H1 (cell line): Measurements from ENCODE around the gene KRT9. TPM values are rescaled to one million over a fixed set of nuclear protein-coding genes. Genes with fewer than 3 reads are reported as not detected.

ENCODE experiments used
- CTCF ChIA-PET: fragments of 300-600 bp; sonication (Branson Sonifier 250); formaldehyde crosslinking; loops from one replicate; lab custom pipeline; 2021; ENCODE audit not compliant: partially characterized antibody; lab: Charles Lee
- POLR2A ChIA-PET: fragments of 300-600 bp; sonication (Branson Sonifier 250); formaldehyde crosslinking; loops from one replicate; lab custom pipeline; 2021; ENCODE audit warnings: inconsistent platforms; ENCODE audit not compliant: partially characterized antibody; lab: Charles Lee
- DNase-seq, 2 experiments: peaks; one replicate each; pipeline versions ENCODE4 v3.0.0 to v3.0.0-alpha.2; 2010 to 2022; ENCODE audit warnings: low spot score in 2 of 2, low read depth in 1 of 2, mixed read lengths in 1 of 2
- FAIRE-seq: peaks from 2 replicates; lab custom pipeline; 2011; peaks lifted over from hg19 to GRCh38; lab: Jason Lieb, UNC
- H2AFZ ChIP-seq: 2 replicates; pipeline ENCODE4 v1.8.1; 2012; ENCODE audit warnings: low read length, inconsistent platforms
- H2AK5ac ChIP-seq: 2 replicates; pipeline ENCODE4 v1.6.1; 2013; ENCODE audit warnings: low read depth, low read length
- H2BK120ac ChIP-seq: replicated peaks from 2 replicates; pipeline ENCODE3; 2013; ENCODE audit warnings: low read depth, low read length, inconsistent platforms
- H2BK12ac ChIP-seq: 2 replicates; pipeline ENCODE4 v1.6.1; 2013; ENCODE audit warnings: low read depth, low read length
- H2BK15ac ChIP-seq: 2 replicates; pipeline ENCODE4 v1.6.1; 2013; ENCODE audit warnings: low read length
- H2BK20ac ChIP-seq: 2 replicates; pipeline ENCODE4 v1.6.1; 2013; ENCODE audit warnings: low read length
- H2BK5ac ChIP-seq: 2 replicates; pipeline ENCODE4 v1.6.1; 2013; ENCODE audit warnings: low read depth, low read length
- H3K14ac ChIP-seq: 2 replicates; pipeline ENCODE4 v1.6.1; 2013; ENCODE audit warnings: inconsistent platforms; ENCODE audit not compliant: insufficient read length
- H3K18ac ChIP-seq: 2 replicates; pipeline ENCODE4 v1.6.1; 2013; ENCODE audit warnings: low read length; ENCODE audit errors: extremely low read depth
- H3K23ac ChIP-seq: 2 replicates; pipeline ENCODE4 v1.6.1; 2013; ENCODE audit warnings: inconsistent platforms; ENCODE audit not compliant: insufficient read length
- H3K23me2 ChIP-seq: 2 replicates; pipeline ENCODE4 v1.6.1; 2013; ENCODE audit warnings: low read depth, low read length
- H3K27ac ChIP-seq: 2 replicates; pipeline ENCODE4 v1.6.1; 2011; ENCODE audit warnings: low read depth, low read length, inconsistent platforms
- H3K27me3 ChIP-seq, 4 experiments: replicated peaks in 1 of 4; 1 replicate in 1 of 4; 2 replicates in 3 of 4; pipeline versions ENCODE4 v1.6.1 to v1.8.1; 2011 to 2013; ENCODE audit warnings: low read length in 3 of 4, mild to moderate bottlenecking in 3 of 4, inconsistent platforms in 2 of 4, mixed read lengths in 2 of 4, moderate library complexity in 1 of 4; ENCODE audit not compliant: control insufficient read depth in 3 of 4, insufficient read depth in 3 of 4; ENCODE audit errors: extremely low read depth in 1 of 4
- H3K36me3 ChIP-seq, 4 experiments: 2 replicates each; pipeline versions ENCODE4 v1.6.1 to v1.8.1; 2011 to 2013; ENCODE audit warnings: mild to moderate bottlenecking in 4 of 4, low read length in 3 of 4, moderate library complexity in 2 of 4, control low read depth in 1 of 4, inconsistent platforms in 1 of 4; ENCODE audit not compliant: insufficient read depth in 4 of 4, control insufficient read depth in 2 of 4
- H3K4ac ChIP-seq: replicated peaks from 2 replicates; pipeline ENCODE3; 2013; ENCODE audit warnings: low read length, low read depth, mixed read lengths, inconsistent platforms; ENCODE audit not compliant: insufficient read length
- H3K4me1 ChIP-seq, 4 experiments: replicated peaks in 1 of 4; 1 replicate in 1 of 4; 2 replicates in 3 of 4; pipeline versions ENCODE4 v1.6.1 to v1.8.1; 2011 to 2013; ENCODE audit warnings: low read length in 3 of 4, inconsistent platforms in 2 of 4, mixed read lengths in 1 of 4; ENCODE audit not compliant: insufficient read depth in 4 of 4, control insufficient read depth in 3 of 4
- H3K4me2 ChIP-seq, 2 experiments: 2 replicates each; pipeline versions ENCODE4 v1.6.1 to v1.8.1; 2011 to 2013; ENCODE audit warnings: low read depth in 2 of 2, low read length in 2 of 2, control low read depth in 1 of 2, inconsistent platforms in 1 of 2, mild to moderate bottlenecking in 1 of 2; ENCODE audit not compliant: insufficient read depth in 1 of 2
- H3K4me3 ChIP-seq, 4 experiments: fragments of 200-600, 300-600 bp in 1 of 4; sonication (generic), shearing (Covaris generic), sonication (Bioruptor Twin) in 1 of 4; 2 replicates each; pipeline versions ENCODE4 v1.5.1 to v1.8.1; 2011 to 2016; ENCODE audit warnings: low read length in 4 of 4, low read depth in 3 of 4, control low read depth in 2 of 4, inconsistent platforms in 2 of 4, mild to moderate bottlenecking in 2 of 4, mixed read lengths in 1 of 4, moderate library complexity in 1 of 4; ENCODE audit not compliant: insufficient read depth in 2 of 4; ENCODE audit errors: extremely low read depth in 1 of 4
- H3K56ac ChIP-seq: replicated peaks from 2 replicates; pipeline ENCODE3; 2013; ENCODE audit warnings: low read depth, mild to moderate bottlenecking, mixed read lengths, low read length, inconsistent platforms; ENCODE audit not compliant: insufficient read length
- H3K79me1 ChIP-seq: 2 replicates; pipeline ENCODE4 v1.6.1; 2013; ENCODE audit warnings: low read depth, low read length, control low read depth
- H3K79me2 ChIP-seq, 2 experiments: 2 replicates each; pipeline versions ENCODE4 v1.6.1 to v1.8.1; 2012 to 2013; ENCODE audit warnings: low read length in 2 of 2, mild to moderate bottlenecking in 2 of 2, inconsistent platforms in 1 of 2; ENCODE audit not compliant: insufficient read depth in 2 of 2, control insufficient read depth in 1 of 2
- H3K9ac ChIP-seq, 4 experiments: replicated peaks in 1 of 4; 1 replicate in 1 of 4; 2 replicates in 3 of 4; pipeline versions ENCODE4 v1.6.1 to v1.8.1; 2011 to 2013; ENCODE audit warnings: low read depth in 3 of 4, low read length in 3 of 4, control low read depth in 2 of 4, mild to moderate bottlenecking in 2 of 4, moderate library complexity in 2 of 4, inconsistent platforms in 1 of 4; ENCODE audit errors: extremely low read depth in 1 of 4
- H3K9me3 ChIP-seq, 2 experiments: 2 replicates each; pipeline versions ENCODE4 v1.6.1 to v1.8.1; 2012 to 2013; ENCODE audit warnings: mild to moderate bottlenecking in 2 of 2, moderate library complexity in 2 of 2, control low read depth in 1 of 2, inconsistent platforms in 1 of 2, low read depth in 1 of 2, low read length in 1 of 2, mixed read lengths in 1 of 2; ENCODE audit not compliant: insufficient read depth in 2 of 2
- H4K20me1 ChIP-seq, 2 experiments: replicated peaks in 1 of 2; 2 replicates each; pipeline versions ENCODE3 to v1.8.1; 2011 to 2013; ENCODE audit warnings: inconsistent platforms in 2 of 2, low read length in 2 of 2, mild to moderate bottlenecking in 1 of 2; ENCODE audit not compliant: insufficient read depth in 2 of 2, control insufficient read depth in 1 of 2
- H4K5ac ChIP-seq: 2 replicates; pipeline ENCODE4 v1.6.1; 2013; ENCODE audit warnings: low read length, low read depth, mixed read lengths, inconsistent platforms; ENCODE audit not compliant: insufficient read length
- H4K8ac ChIP-seq: 2 replicates; pipeline ENCODE4 v1.8.0; 2013; ENCODE audit warnings: mild to moderate bottlenecking, moderate library complexity, low read length, inconsistent platforms; ENCODE audit not compliant: insufficient read depth; ENCODE audit errors: extremely low read depth
- H4K91ac ChIP-seq: replicated peaks from 2 replicates; pipeline ENCODE3; 2013; ENCODE audit warnings: low read length, mixed read lengths, inconsistent platforms; ENCODE audit not compliant: insufficient read length
- ASH2L ChIP-seq: fragments of 200-600, 300-600 bp; sonication (generic); IDR thresholded peaks from one replicate; pipeline ENCODE4 v1.7.1; 2017; ENCODE audit warnings: low read length
- CTBP2 ChIP-seq: IDR thresholded peaks from 2 replicates; pipeline ENCODE4 v1.7.0; 2011; ENCODE audit warnings: borderline replicate concordance, mild to moderate bottlenecking, moderate library complexity, mixed read lengths, low read length; ENCODE audit not compliant: insufficient read depth, insufficient read length
- FOSL1 ChIP-seq: IDR thresholded peaks from 2 replicates; pipeline ENCODE4 v1.6.1; 2011; ENCODE audit warnings: mild to moderate bottlenecking, low read depth, low read length, moderate library complexity; ENCODE audit not compliant: insufficient read depth
- GABPA ChIP-seq: IDR thresholded peaks from 2 replicates; pipeline ENCODE4 v1.6.1; 2011; ENCODE audit warnings: mild to moderate bottlenecking, low read length, moderate library complexity, borderline replicate concordance; ENCODE audit not compliant: insufficient read depth
- KDM4A ChIP-seq: IDR thresholded peaks from one replicate; pipeline ENCODE4 v1.7.1; 2012; ENCODE audit warnings: low read depth, mild to moderate bottlenecking, moderate library complexity, low read length, inconsistent platforms; ENCODE audit not compliant: severe bottlenecking
- MAFK ChIP-seq: IDR thresholded peaks from 2 replicates; pipeline ENCODE4 v1.6.1; 2012; ENCODE audit warnings: low read depth, mild to moderate bottlenecking, improper control_type of control experiment, low read length
- POLR2AphosphoS5 ChIP-seq: IDR thresholded peaks from 2 replicates; pipeline ENCODE4 v1.6.1; 2011; ENCODE audit warnings: low read depth, low read length
- RFX5 ChIP-seq: IDR thresholded peaks from 2 replicates; pipeline ENCODE4 v1.6.1; 2011; ENCODE audit warnings: low read depth, low read length, improper control_type of control experiment, borderline replicate concordance
- SAP30 ChIP-seq: fragments of 300-600 bp; sonication (generic); IDR thresholded peaks from 2 replicates; pipeline ENCODE4 v1.7.1; 2012; ENCODE audit warnings: low read length, moderate library complexity, mild to moderate bottlenecking, inconsistent platforms; ENCODE audit not compliant: insufficient read depth, insufficient replicate concordance
- SIX5 ChIP-seq: IDR thresholded peaks from 2 replicates; pipeline ENCODE4 v1.6.1; 2011; ENCODE audit warnings: mild to moderate bottlenecking, low read depth, low read length
- WGBS, 2 experiments: shearing (Covaris generic) in 1 of 2; methylation state at CpG; one replicate each; pipeline versions ENCODE4 v1.1.6 to v1.1.7; 2013 to 2015; ENCODE audit warnings: low lambda C conversion rate in 2 of 2, mixed read lengths in 2 of 2, inconsistent platforms in 1 of 2, low coverage in 1 of 2, missing lambda C conversion rate in 1 of 2; ENCODE audit not compliant: insufficient replicate concordance in 2 of 2, insufficient coverage in 1 of 2, insufficient read length in 1 of 2; ENCODE audit errors: extremely low coverage in 1 of 2, missing lambda C conversion rate in 1 of 2; 5-methylcytosine and 5-hydroxymethylcytosine counted together
- polyA plus RNA-seq, 7 experiments: library from polyadenylated mRNA; depleted of rRNA in 3 of 7; stranded (reverse) in 5 of 7; unstranded in 2 of 7; fragments of >200 nt in 5 of 7; fragments of 200-250 nt in 2 of 7; gene quantifications; 1 replicate in 5 of 7; 2 replicates in 1 of 7; 4 replicates in 1 of 7; pipeline versions ENCODE4 v1.2.1 to v1.2.3, GENCODE V29; 2011 to 2013; ENCODE audit warnings: missing spikeins in 2 of 7, mixed read lengths in 2 of 7
- total RNA-seq: library from RNA; stranded (reverse); fragmentation: NEBNext Ultra II Directional; extraction: Animal tissue kit (Norgen Biotek cat#: 25700); gene quantifications from 2 replicates; pipeline ENCODE4 v1.2.1, GENCODE V29; 2021

Gene KRT9
- total and polyA plus RNA-seq, 2 of the 8 experiments (the other 6 are each of a cell fraction or from before 2014, with no cell fraction given), result not detected

DNA sequence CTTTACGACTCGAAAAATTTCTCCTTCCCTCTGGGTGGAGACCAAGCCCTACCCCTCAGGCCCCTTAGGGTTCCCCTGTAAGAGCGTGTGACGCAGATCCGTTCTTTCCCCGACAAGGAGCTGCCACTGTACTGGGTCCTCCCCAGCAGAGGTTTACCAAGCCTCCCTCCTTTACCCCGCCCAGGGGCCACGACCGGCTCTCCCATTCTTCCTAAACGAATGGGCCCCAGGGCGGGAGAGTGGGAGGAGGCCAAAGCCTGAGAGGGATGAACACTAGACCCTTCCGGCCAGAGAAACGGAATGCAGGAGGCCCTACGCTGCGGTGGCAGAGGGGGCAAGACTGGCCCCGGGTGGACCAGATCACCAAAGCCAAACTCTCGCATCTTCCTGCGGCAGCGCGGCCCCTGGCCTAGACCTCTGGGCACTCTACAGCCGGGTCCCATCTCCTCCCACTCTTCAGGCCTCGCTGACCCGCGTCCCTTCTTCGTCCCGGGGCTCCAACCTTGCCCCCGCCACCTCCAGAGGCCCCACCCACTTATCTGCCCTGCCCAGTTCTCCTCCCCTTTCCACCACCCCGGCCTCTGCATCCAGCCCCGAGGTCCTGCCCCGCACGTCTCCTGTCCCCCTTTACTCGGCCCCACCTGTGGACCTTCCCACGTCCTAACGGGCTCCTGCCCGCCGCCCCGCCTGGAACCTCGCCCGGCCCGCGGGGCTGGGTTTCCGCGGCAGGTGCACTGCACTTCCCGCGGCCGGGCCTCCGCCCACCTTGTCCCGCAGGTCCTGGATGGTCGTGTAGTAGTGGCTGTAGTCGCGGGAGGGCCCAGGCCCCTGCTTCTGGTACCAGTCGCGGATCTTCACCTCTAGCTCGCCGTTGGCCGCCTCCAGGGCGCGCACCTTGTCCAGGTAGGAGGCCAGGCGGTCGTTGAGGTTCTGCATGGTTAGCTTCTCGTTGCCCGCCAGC lies 44.5 kb downstream of the KRT9 start:
- peak overlapping the region; percentile 69; the same call in 1 of the 2 replicates for H2BK12ac ChIP-seq
- H4K91ac ChIP-seq, result peak overlapping the region; percentile 45
- peak overlapping the region; percentile 96 for H4K8ac ChIP-seq
- no peak overlapping the region for H2AK5ac ChIP-seq
- peaks cover 4 to 12% of the 10 kb centered on the region in 2 experiments for H4K20me1 ChIP-seq
- DNase-seq, result peak in 1 of 2 experiments; percentile 73
- H3K14ac ChIP-seq, result no peak overlapping the region
- peak overlapping the region; percentile 74 to 77 for H3K4me2 ChIP-seq
- H3K23ac ChIP-seq, result no peak overlapping the region
- H2BK15ac ChIP-seq, result no peak overlapping the region
- ChIA-PET CTCF (interaction anchor here (0.7 to 7.4 kb wide), 16 partner anchors 11 to 184 kb away, joined by 3 to 79 read pairs (median 3); no protein-coding TSS in a partner anchor), POLR2A (interaction anchor here (0.9 to 11.0 kb wide), 36 partner anchors 9 to 164 kb away, joined by 3 to 293 read pairs (median 6); partner anchors contain the start of genes EIF1, KRT13, KRT14 and KRT15)
- H2AFZ ChIP-seq, result no peak overlapping the region
- H2BK20ac ChIP-seq, result no peak overlapping the region
- peak overlapping the region; percentile 95 for H2BK5ac ChIP-seq
- no peaks in the 10 kb centered on the region for H3K9me3 ChIP-seq
- H3K18ac ChIP-seq, result peak overlapping the region; percentile 93
- peak overlapping the region; percentile 65 to 89 (median 86) for H3K9ac ChIP-seq
- H3K4me3 ChIP-seq, result peak overlapping the region; percentile 71 to 89 (median 78)
- peak overlapping the region; percentile 40 for H3K56ac ChIP-seq
- no peak overlapping the region for H2BK120ac ChIP-seq
- H3K79me2 ChIP-seq, result peaks cover 0 to 13% of the 10 kb centered on the region in 2 experiments; a peak in 3 of 4 replicates
- 4% methylated on average over 51 of the region's 62 CpGs; no CpG with 5 or more reads in 1 of the 2 experiments for WGBS, 2 experiments
- no peaks in the 10 kb centered on the region for H3K27me3 ChIP-seq
- peak overlapping the region; percentile 65 for H4K5ac ChIP-seq
- H3K27ac ChIP-seq, result peak overlapping the region; percentile 84
- H3K4me1 ChIP-seq, result peaks cover 2 to 20% (median 13%) of the 10 kb centered on the region in 4 experiments
- H3K79me1 ChIP-seq, result peaks cover 5% of the 10 kb centered on the region; the same call in 1 of the 2 replicates
- FAIRE-seq, result no peak
- peaks cover 6% of the 10 kb centered on the region; the same call in 1 of the 2 replicates for H3K23me2 ChIP-seq
- peaks cover 12 to 37% (median 19%) of the 10 kb centered on the region in 4 experiments for H3K36me3 ChIP-seq
- no peak overlapping the region for H3K4ac ChIP-seq
- TF ChIP-seq MAFK (no peak), RFX5 (no peak), GABPA (no peak), ASH2L (peak; percentile 17), SIX5 (no peak), SAP30 (no peak), FOSL1 (no peak), CTBP2 (no peak), KDM4A (peak; percentile 71), POLR2AphosphoS5 (peak; percentile 68)
